IPS DF 4.7 (cell line): ENCODE data around the gene FMNL2.
A peak's percentile ranks its signal among the peaks of the same experiment; 100 is the strongest.

Source experiments
- DNase-seq: peaks from one replicate; pipeline ENCODE4 v3.0.0-alpha.2; 2013; ENCODE audit warnings: low spot score; ENCODE audit errors: extremely low read depth

Gene FMNL2

GRCh38 chr2:152446213-152446612 is 111.2 kb downstream of the FMNL2 start:
- no peak for DNase-seq

- DNase-seq, result no peak
Measured at GRCh38 chr2:152447897-152448296, 112.9 kb downstream of the FMNL2 start.

- no peak for DNase-seq
Measured at GRCh38 chr2:152448606-152449005, 113.6 kb downstream of the FMNL2 start.

GRCh38 chr2:152449578-152449977 is 114.6 kb downstream of the FMNL2 start:
- no peak for DNase-seq

- no peak for DNase-seq
Measured at GRCh38 chr2:152450176-152450575, 115.2 kb downstream of the FMNL2 start.

GRCh38 chr2:152452256-152452973 is 117.4 kb downstream of the FMNL2 start:
- no peak for DNase-seq

- DNase-seq, result peak; percentile 72
Measured at GRCh38 chr2:152453129-152453911, 118.3 kb downstream of the FMNL2 start.

GRCh38 chr2:152454371-152454770 is 119.4 kb downstream of the FMNL2 start:
- DNase-seq, result no peak

GRCh38 chr2:152454960-152455359 is 120.0 kb downstream of the FMNL2 start:
- DNase-seq, result no peak

- no peak for DNase-seq
Measured at GRCh38 chr2:152455738-152456137, 120.8 kb downstream of the FMNL2 start.

- no peak for DNase-seq
Measured at GRCh38 chr2:152456262-152456661, 121.3 kb downstream of the FMNL2 start.

- no peak for DNase-seq
Measured at GRCh38 chr2:152458441-152458940, 123.5 kb downstream of the FMNL2 start.

- no peak for DNase-seq
Measured at GRCh38 chr2:152459091-152459490, 124.1 kb downstream of the FMNL2 start.

GRCh38 chr2:152460567-152460966 is 125.6 kb downstream of the FMNL2 start:
- no peak for DNase-seq

GRCh38 chr2:152462120-152462519 is 127.1 kb downstream of the FMNL2 start:
- no peak for DNase-seq

GRCh38 chr2:152462779-152463178 is 127.8 kb downstream of the FMNL2 start:
- DNase-seq, result no peak

- DNase-seq, result no peak
Measured at GRCh38 chr2:152464851-152465470, 130.0 kb downstream of the FMNL2 start.

- no peak for DNase-seq
Measured at GRCh38 chr2:152465541-152465940, 130.6 kb downstream of the FMNL2 start.

- no peak for DNase-seq
Measured at GRCh38 chr2:152466041-152466440, 131.1 kb downstream of the FMNL2 start.

- DNase-seq, result no peak
Measured at GRCh38 chr2:152466980-152467676, 132.2 kb downstream of the FMNL2 start.

GRCh38 chr2:152467677-152468410 is 132.9 kb downstream of the FMNL2 start:
- DNase-seq, result no peak
